ENCODE data around the gene RAB23.

The RAB23 gene

GRCh38 chr6:57262488-57262887 lies 40.4 kb upstream of the RAB23 start:
- H3K4me3 ChIP-seq (ENCODE audit: low read length) = no peak overlapping the region
- TF ChIP-seq CTCF (conservative IDR thresholded peaks at IDR 0.05; ENCODE audit: low read depth, low read length) = no peak
- no peak for DNase-seq (ENCODE audit: low read depth)

GRCh38 chr6:57261926-57262325 lies 39.8 kb upstream of the RAB23 start:
- no peak for TF ChIP-seq CTCF (conservative IDR thresholded peaks at IDR 0.05; ENCODE audit: low read depth, low read length)
- DNase-seq (ENCODE audit: low read depth) = no peak

GRCh38 chr6:57259064-57259463 lies 37.0 kb upstream of the RAB23 start:
- H3K4me3 ChIP-seq (ENCODE audit: low read length) = no peak overlapping the region
- no peak for DNase-seq (ENCODE audit: low read depth)
- no peak for TF ChIP-seq CTCF (conservative IDR thresholded peaks at IDR 0.05; ENCODE audit: low read depth, low read length)

More at GRCh38 chr6:57261926-57262325, 39.8 kb upstream of the RAB23 start:
- no peak overlapping the region for H3K4me3 ChIP-seq (ENCODE audit: low read length)

- no peak for TF ChIP-seq CTCF (conservative IDR thresholded peaks at IDR 0.05; ENCODE audit: low read depth, low read length)
- no peak for DNase-seq (ENCODE audit: low read depth)
- H3K4me3 ChIP-seq (ENCODE audit: low read length) = no peak overlapping the region
These were observed 35.9 kb upstream of the RAB23 start for GRCh38 chr6:57257911-57258541.

GRCh38 chr6:57256541-57256940 lies 34.4 kb upstream of the RAB23 start:
- DNase-seq (ENCODE audit: low read depth) = no peak
- no peak overlapping the region for H3K4me3 ChIP-seq (ENCODE audit: low read length)
- no peak for TF ChIP-seq CTCF (conservative IDR thresholded peaks at IDR 0.05; ENCODE audit: low read depth, low read length)

- no peak for DNase-seq (ENCODE audit: low read depth)
- no peak for TF ChIP-seq CTCF (conservative IDR thresholded peaks at IDR 0.05; ENCODE audit: low read depth, low read length)
- no peak overlapping the region for H3K4me3 ChIP-seq (ENCODE audit: low read length)
These were observed 33.5 kb upstream of the RAB23 start for GRCh38 chr6:57255451-57256169.

Data from retinal pigment epithelial cell (primary cell).